CD4-positive, alpha-beta T cell treated with Interleukin-6 for 4 hours (primary cell): ENCODE measurements around the gene LDB2.
"Not testable (repeated sequence)": the region's sequence is repeated elsewhere in the genome, so short reads cannot be mapped to it uniquely, and the experiment has no call there.

Experiments
- DNase-seq: peaks from one replicate; pipeline ENCODE4 v3.0.0-alpha.2; 2020; ENCODE audit warnings: mixed read lengths

Gene LDB2

GRCh38 chr4:16636912-16637630 lies 261.4 kb downstream of the LDB2 start:
- DNase-seq = no peak

- DNase-seq = no peak
These were observed 262.1 kb downstream of the LDB2 start for GRCh38 chr4:16636304-16636703.

GRCh38 chr4:16629274-16629673 lies 269.2 kb downstream of the LDB2 start:
- DNase-seq = not testable (repeated sequence)

GRCh38 chr4:16628835-16629234 lies 269.6 kb downstream of the LDB2 start:
- DNase-seq = not testable (repeated sequence)

- DNase-seq = no peak
These were observed 270.4 kb downstream of the LDB2 start for GRCh38 chr4:16627999-16628398.

GRCh38 chr4:16626945-16627344 lies 271.5 kb downstream of the LDB2 start:
- no peak for DNase-seq

GRCh38 chr4:16622826-16623225 lies 275.6 kb downstream of the LDB2 start:
- no peak for DNase-seq

GRCh38 chr4:16617435-16617834 lies 281.0 kb downstream of the LDB2 start:
- DNase-seq = no peak

GRCh38 chr4:16617011-16617410 lies 281.4 kb downstream of the LDB2 start:
- DNase-seq = no peak

- no peak for DNase-seq
These were observed 289.2 kb downstream of the LDB2 start for GRCh38 chr4:16609170-16609758.

- no peak for DNase-seq
These were observed 289.8 kb downstream of the LDB2 start for GRCh38 chr4:16608611-16609125.

GRCh38 chr4:16608123-16608522 lies 290.3 kb downstream of the LDB2 start:
- DNase-seq = no peak

GRCh38 chr4:16607241-16608066 lies 291.0 kb downstream of the LDB2 start:
- DNase-seq = no peak

GRCh38 chr4:16606691-16607090 lies 291.8 kb downstream of the LDB2 start:
- DNase-seq = no peak

- DNase-seq = no peak
These were observed 295.3 kb downstream of the LDB2 start for GRCh38 chr4:16603178-16603577.

- DNase-seq = no peak
These were observed 299.7 kb downstream of the LDB2 start for GRCh38 chr4:16598597-16599206.

- DNase-seq = no peak
These were observed 300.4 kb downstream of the LDB2 start for GRCh38 chr4:16597845-16598596.

GRCh38 chr4:16597443-16597842 lies 301.0 kb downstream of the LDB2 start:
- no peak for DNase-seq

- no peak for DNase-seq
These were observed 302.2 kb downstream of the LDB2 start for GRCh38 chr4:16596267-16596666.

- no peak for DNase-seq
These were observed 304.3 kb downstream of the LDB2 start for GRCh38 chr4:16594128-16594527.

GRCh38 chr4:16593386-16593785 lies 305.1 kb downstream of the LDB2 start:
- no peak for DNase-seq

GRCh38 chr4:16591272-16591826 lies 307.1 kb downstream of the LDB2 start:
- DNase-seq = no peak
